ENCODE results near the gene DENND1B.

DENND1B gene

DNA sequence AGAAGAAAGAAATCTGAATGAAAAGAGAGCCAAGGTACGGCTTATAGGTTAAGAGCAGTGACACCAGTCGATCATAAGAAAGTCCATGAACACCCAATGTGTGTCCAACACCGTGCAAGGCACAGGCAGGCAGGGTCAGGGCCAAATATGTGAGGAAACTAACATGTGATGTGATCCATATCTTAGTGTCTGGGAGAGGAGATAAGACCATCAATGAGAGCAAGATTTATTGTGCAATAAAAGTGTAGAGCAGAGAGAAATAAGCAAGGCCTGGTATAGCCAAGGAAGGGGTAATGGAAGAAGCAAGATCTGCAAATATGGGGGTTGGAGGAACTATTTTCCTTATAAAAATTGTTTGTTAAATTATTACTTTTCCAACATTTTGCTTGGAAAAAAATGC lies 308.5 kb downstream of the DENND1B start:
- DNase-seq (ENCODE audit: low spot score): no peak

DNA sequence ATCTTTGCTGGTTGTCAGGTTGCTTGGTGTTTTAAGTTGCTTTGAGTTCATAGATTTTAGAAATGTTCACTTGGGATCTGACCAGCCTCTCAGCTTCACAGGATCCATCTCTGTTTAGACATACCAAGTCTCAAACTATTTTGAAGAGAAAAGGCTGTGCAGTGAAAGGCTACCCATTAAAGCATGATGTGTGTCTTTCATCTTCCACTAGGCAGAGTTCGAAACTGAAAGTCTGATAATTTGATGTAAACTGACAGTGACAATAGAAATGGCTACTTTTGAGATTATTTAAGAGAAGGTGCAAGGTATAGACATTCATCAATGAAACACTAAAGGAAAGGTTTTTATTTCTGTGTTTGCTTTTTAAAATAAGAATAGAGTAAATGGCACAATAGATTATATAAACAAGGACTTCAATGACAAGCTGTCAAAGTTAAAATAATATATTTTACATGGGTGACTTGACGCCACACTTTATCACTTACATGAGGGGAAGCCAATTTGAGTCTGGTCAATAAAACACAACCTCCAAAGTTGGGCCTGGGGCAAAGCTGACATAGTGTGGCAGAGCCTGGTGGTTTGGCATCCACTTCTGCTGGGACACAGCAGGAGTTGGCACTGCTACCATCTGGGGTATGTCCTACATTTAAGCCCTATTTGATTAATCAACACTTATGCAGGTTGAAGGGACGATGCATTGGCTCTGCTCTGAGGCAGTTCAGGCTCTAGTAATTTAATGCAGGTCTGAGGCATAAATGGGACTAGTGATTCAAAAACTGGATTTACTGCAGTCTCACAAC lies 309.6 kb downstream of the DENND1B start:
- DNase-seq (ENCODE audit: low spot score): no peak

DNA sequence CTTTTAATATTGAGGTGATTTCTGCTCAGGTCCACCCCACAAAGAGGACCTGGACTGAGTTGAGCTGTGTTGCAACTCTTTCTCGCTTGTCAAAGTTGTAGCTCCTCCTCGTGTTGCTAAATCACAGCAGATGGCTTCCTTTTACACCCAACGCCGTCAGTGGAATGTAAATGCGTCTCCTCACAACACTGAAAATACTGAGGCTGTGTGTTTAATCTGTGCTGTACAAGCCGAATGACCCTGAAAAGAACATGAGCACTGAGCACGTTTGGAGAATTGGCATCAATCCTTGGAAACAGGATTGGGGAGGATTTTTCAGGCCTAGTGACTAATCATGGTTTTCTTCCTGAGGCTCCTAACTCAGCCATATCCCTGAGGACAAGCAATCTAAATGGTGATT lies 311.2 kb downstream of the DENND1B start:
- no peak for DNase-seq (ENCODE audit: low spot score)

DNA sequence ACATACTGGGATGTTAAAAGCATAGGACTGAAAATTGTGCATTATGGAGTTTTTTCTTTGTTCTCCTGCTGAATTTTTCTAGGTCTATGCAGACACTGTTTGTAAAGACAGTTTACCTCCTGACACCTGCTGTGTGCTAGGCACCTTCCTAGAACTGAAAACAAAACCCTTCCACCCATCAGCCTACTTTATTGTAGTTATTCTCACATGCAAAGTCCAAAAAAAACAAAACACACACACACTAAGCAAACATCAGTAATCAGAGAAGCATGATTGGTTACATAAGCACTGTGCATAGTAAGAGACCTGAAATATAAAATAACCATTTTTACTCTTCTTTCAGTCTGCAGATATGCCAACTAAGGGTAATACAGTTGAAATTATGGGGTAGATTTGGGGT lies 312.1 kb downstream of the DENND1B start:
- DNase-seq (ENCODE audit: low spot score): no peak

DNA sequence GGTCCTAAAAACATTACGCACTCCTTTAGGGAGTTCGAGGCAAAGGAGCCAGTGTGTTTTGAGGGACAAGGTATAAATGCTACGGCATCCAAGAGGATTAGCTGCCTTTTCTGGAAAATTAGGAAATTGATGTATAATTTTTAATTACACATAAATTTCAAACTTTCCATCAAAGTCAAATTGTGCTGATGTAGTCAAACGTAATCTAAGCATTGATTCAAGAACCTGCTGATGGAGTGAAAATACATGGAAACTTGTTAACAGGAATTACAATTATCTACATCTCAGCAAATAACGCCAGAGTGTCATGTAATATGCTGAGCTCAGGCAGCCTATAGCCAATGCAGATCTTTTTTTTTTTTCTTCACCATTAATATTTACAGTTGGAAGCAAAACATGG lies 312.7 kb downstream of the DENND1B start:
- DNase-seq (ENCODE audit: low spot score): no peak
